ENCODE data around the gene OLFML1.

- TF ChIP-seq POLR2A (IDR thresholded peaks at IDR 0.05; ENCODE audit: low read length) (no peak), GATA1 (IDR thresholded peaks at IDR 0.05; ENCODE audit: low read depth, low read length) (no peak)
Observed at GRCh38 chr11:7451520-7451919, 33.8 kb upstream of the OLFML1 start.
